Panc1 (cell line): ENCODE results near the gene KANSL1L. TPM values are rescaled to one million over a fixed set of nuclear protein-coding genes. Genes with fewer than 3 reads are reported as not detected.

Experiments
- ATAC-seq: fragments of 200-7000 bp; cut with Tn5 transposase; 2 replicates; pipeline ENCODE4 v1.9.1; 2020; ENCODE audit warnings: mild to moderate bottlenecking, moderate library complexity
- BruUV-seq: library from RNA; stranded (reverse); fragments of 400-500 nt; replicated peaks from 2 replicates; lab custom pipeline; 2021; lab: Mats Ljungman, UMichigan
- CTCF ChIA-PET: fragments of 300-600 bp; sonication (Branson Sonifier 250); formaldehyde crosslinking; loops from one replicate; lab custom pipeline; 2022; ENCODE audit warnings: antibody characterized with exemption; lab: Charles Lee
- POLR2A ChIA-PET: fragments of 300-600 bp; sonication (Branson Sonifier 250); formaldehyde crosslinking; loops from one replicate; lab custom pipeline; 2022; ENCODE audit warnings: antibody characterized with exemption; lab: Charles Lee
- DNase-seq: peaks from one replicate; pipeline ENCODE4 v3.0.0-alpha.2; 2010; ENCODE audit warnings: low read depth, low spot score
- H3K27ac ChIP-seq: 2 replicates; pipeline ENCODE4 v1.5.1; 2011; ENCODE audit warnings: mild to moderate bottlenecking, low read length, inconsistent platforms
- H3K27me3 ChIP-seq: fragments of 200-500 bp; sonication (Bioruptor generic); 2 replicates; pipeline ENCODE4 v1.6.0; 2014; ENCODE audit warnings: low read length, inconsistent platforms; ENCODE audit not compliant: control insufficient read depth, insufficient read depth
- H3K36me3 ChIP-seq: fragments of 200-500 bp; sonication (Bioruptor generic); 2 replicates; pipeline ENCODE4 v1.5.1; 2014; ENCODE audit warnings: inconsistent platforms, mild to moderate bottlenecking, low read length, moderate library complexity; ENCODE audit not compliant: control insufficient read depth, insufficient read depth
- H3K4me1 ChIP-seq: 2 replicates; pipeline ENCODE4 v1.5.1; 2011; ENCODE audit warnings: inconsistent platforms, mild to moderate bottlenecking, low read length, moderate library complexity; ENCODE audit not compliant: control insufficient read depth, insufficient read depth
- H3K4me3 ChIP-seq, 2 experiments: 2 replicates each; pipeline ENCODE4 v1.5.1; 2011 to 2012; ENCODE audit warnings: low read depth in 2 of 2, low read length in 2 of 2, mild to moderate bottlenecking in 2 of 2, inconsistent platforms in 1 of 2, moderate library complexity in 1 of 2
- H3K9me3 ChIP-seq: fragments of 200-500 bp; sonication (Bioruptor generic); 2 replicates; pipeline ENCODE4 v1.5.1; 2014; ENCODE audit warnings: low read depth, mild to moderate bottlenecking, inconsistent platforms, low read length, moderate library complexity; ENCODE audit not compliant: control insufficient read depth, insufficient read depth
- POLR2AphosphoS5 ChIP-seq: IDR thresholded peaks from 2 replicates; pipeline ENCODE4 v1.6.1; 2012; ENCODE audit warnings: mild to moderate bottlenecking, low read depth, low read length, moderate library complexity
- SIN3A ChIP-seq: IDR thresholded peaks from 2 replicates; pipeline ENCODE4 v1.6.1; 2012; ENCODE audit warnings: low read depth, mild to moderate bottlenecking, low read length, moderate library complexity, borderline replicate concordance; ENCODE audit not compliant: insufficient read depth
- TCF7L2 ChIP-seq: IDR thresholded peaks from 2 replicates; pipeline ENCODE4 v1.6.1; 2011; ENCODE audit warnings: mild to moderate bottlenecking, low read depth, low read length, inconsistent platforms
- in situ Hi-C: cut with HindIII; loops from 2 replicates; pipeline ENCODE4 v1.10.0; 2016; ENCODE audit warnings: low sequenced_read_pairs, low pct_unique_long_range_greater_than_20kb
- intact Hi-C: fragments of 100-400 bp; cut with micrococcal nuclease; formaldehyde crosslinking; loops from one replicate; pipeline ENCODE4 v1.10.0; 2022; ENCODE audit not compliant: unreplicated experiment
- total RNA-seq: library from RNA; stranded (reverse); gene quantifications from one replicate; pipeline ENCODE4 v1.2.1, GENCODE V29; 2021; ENCODE audit not compliant: unreplicated experiment
- TF ChIP-seq, protein P1 (sequence below): fragments of 450-650 bp; IDR thresholded peaks from 2 replicates; pipeline ENCODE4 v1.5.1; 2017; ENCODE audit warnings: mild to moderate bottlenecking
- TF ChIP-seq, protein P2 (sequence below), 2 experiments: IDR thresholded peaks; 2 replicates each; pipeline ENCODE4 v1.6.1; 2011 to 2012; ENCODE audit warnings: low read depth in 2 of 2, control low read depth in 1 of 2, low read length in 1 of 2, mild to moderate bottlenecking in 1 of 2, moderate library complexity in 1 of 2; ENCODE audit not compliant: insufficient read depth in 1 of 2

KANSL1L gene
- total RNA-seq, 1 experiment from 2014 or later: 10.5 TPM

DNA sequence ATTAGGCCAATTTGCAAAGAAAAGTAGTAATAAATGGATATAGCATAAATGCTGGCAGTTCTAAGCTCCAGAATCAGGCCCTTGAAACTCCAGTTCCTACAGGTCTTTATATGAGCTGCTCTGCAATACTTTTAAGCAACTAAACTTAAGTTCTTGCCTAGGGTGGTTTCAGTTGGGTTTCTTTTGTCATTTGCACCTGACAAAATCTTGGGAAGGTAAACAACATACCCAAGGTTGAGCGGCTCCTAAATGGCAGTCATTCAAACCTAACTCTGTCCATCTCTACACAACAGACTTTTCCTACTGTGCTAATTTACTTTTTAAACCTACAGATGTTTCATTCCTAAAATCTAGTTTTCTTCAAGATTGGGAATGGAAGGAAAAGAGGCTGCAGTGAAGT is 9.3 kb upstream of the KANSL1L start:
- intact Hi-C loops: no loop called here
- POLR2A ChIA-PET: no interaction called here
- no TSS peak for BruUV-seq
- Histone ChIP-seq H3K27ac (no peak overlapping the region), H3K4me3 (no peak overlapping the region), H3K36me3 (no peaks in the 10 kb centered on the region), H3K9me3 (no peaks in the 10 kb centered on the region), H3K4me1 (no peaks in the 10 kb centered on the region), H3K27me3 (0 out of 2 replicates have a peak, but pooled peaks cover 2% of the 10 kb centered on the region)
- ATAC-seq (no peak), DNase-seq (no peak)
- in situ Hi-C loops: no loop called here
- CTCF ChIA-PET: no interaction called here
- TF ChIP-seq POLR2AphosphoS5: no peak
- TF ChIP-seq SIN3A: no peak
- no peak for TF ChIP-seq TCF7L2
- TF ChIP-seq, protein P1, sequence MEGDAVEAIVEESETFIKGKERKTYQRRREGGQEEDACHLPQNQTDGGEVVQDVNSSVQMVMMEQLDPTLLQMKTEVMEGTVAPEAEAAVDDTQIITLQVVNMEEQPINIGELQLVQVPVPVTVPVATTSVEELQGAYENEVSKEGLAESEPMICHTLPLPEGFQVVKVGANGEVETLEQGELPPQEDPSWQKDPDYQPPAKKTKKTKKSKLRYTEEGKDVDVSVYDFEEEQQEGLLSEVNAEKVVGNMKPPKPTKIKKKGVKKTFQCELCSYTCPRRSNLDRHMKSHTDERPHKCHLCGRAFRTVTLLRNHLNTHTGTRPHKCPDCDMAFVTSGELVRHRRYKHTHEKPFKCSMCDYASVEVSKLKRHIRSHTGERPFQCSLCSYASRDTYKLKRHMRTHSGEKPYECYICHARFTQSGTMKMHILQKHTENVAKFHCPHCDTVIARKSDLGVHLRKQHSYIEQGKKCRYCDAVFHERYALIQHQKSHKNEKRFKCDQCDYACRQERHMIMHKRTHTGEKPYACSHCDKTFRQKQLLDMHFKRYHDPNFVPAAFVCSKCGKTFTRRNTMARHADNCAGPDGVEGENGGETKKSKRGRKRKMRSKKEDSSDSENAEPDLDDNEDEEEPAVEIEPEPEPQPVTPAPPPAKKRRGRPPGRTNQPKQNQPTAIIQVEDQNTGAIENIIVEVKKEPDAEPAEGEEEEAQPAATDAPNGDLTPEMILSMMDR: no peak
- TF ChIP-seq, protein P2, sequence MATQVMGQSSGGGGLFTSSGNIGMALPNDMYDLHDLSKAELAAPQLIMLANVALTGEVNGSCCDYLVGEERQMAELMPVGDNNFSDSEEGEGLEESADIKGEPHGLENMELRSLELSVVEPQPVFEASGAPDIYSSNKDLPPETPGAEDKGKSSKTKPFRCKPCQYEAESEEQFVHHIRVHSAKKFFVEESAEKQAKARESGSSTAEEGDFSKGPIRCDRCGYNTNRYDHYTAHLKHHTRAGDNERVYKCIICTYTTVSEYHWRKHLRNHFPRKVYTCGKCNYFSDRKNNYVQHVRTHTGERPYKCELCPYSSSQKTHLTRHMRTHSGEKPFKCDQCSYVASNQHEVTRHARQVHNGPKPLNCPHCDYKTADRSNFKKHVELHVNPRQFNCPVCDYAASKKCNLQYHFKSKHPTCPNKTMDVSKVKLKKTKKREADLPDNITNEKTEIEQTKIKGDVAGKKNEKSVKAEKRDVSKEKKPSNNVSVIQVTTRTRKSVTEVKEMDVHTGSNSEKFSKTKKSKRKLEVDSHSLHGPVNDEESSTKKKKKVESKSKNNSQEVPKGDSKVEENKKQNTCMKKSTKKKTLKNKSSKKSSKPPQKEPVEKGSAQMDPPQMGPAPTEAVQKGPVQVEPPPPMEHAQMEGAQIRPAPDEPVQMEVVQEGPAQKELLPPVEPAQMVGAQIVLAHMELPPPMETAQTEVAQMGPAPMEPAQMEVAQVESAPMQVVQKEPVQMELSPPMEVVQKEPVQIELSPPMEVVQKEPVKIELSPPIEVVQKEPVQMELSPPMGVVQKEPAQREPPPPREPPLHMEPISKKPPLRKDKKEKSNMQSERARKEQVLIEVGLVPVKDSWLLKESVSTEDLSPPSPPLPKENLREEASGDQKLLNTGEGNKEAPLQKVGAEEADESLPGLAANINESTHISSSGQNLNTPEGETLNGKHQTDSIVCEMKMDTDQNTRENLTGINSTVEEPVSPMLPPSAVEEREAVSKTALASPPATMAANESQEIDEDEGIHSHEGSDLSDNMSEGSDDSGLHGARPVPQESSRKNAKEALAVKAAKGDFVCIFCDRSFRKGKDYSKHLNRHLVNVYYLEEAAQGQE (IDR thresholded peaks at IDR 0.05; ENCODE audit: insufficient read depth in 1 of 2, low read depth in 2 of 2, low read length in 1 of 2): no peak

DNA sequence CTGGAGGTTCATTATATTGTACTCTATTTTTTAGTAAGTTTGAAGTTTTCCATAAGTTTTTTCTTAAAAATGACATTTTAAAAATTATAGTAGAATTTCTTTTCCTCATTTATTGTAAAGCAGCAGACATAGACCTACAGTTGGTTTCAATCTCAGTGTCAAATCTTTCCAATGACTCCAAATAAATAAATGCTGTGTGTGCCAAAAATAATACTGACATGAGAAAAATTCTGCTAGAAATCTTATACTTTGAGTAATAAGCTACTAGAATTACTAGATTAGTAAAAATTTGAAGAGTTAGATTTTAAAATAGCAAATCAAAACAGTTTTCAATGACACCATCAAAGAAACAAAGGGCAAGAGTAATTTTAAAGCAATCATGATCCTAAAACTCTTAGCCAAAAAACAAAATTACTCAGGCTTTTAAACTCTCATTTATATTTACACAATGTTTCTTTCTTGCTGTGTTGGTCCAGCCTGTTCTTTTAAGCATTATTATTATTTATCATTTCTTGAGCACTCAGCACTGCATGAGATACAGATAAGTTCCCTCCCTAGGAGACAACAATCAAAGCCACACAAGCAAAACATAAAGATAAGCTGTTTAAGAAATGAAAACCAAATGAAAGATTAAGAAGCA is 8.3 kb upstream of the KANSL1L start:
- no peaks in the 10 kb centered on the region for H3K9me3 ChIP-seq
- ChIA-PET POLR2A (no interaction called here), CTCF (no interaction called here)
- no peak overlapping the region for H3K27ac ChIP-seq
- no peak overlapping the region for H3K4me3 ChIP-seq
- TF ChIP-seq SIN3A (no peak), TCF7L2 (no peak), POLR2AphosphoS5 (no peak)
- TF ChIP-seq, protein P1: no peak
- TF ChIP-seq, protein P2 (IDR thresholded peaks at IDR 0.05; ENCODE audit: insufficient read depth in 1 of 2, low read depth in 2 of 2, low read length in 1 of 2): no peak
- no peak for DNase-seq
- H3K27me3 ChIP-seq: 0 out of 2 replicates have a peak, but pooled peaks cover 2% of the 10 kb centered on the region
- H3K36me3 ChIP-seq: no peaks in the 10 kb centered on the region
- H3K4me1 ChIP-seq: no peaks in the 10 kb centered on the region
- in situ Hi-C loops: no loop called here
- no peak for ATAC-seq
- BruUV-seq: no TSS peak
- intact Hi-C loops: no loop called here
